GM10266 (cell line): ENCODE measurements around the gene KLK15.

Experiments used
- DNase-seq: peaks from one replicate; pipeline ENCODE4 v3.0.0; 2012; ENCODE audit errors: extremely low spot score
- CTCF ChIP-seq: IDR thresholded peaks from 2 replicates; pipeline ENCODE4 v1.5.1; 2012; ENCODE audit warnings: mild to moderate bottlenecking, low read depth; ENCODE audit not compliant: control insufficient read depth, insufficient read depth; ENCODE audit errors: missing control alignments

KLK15 gene

GRCh38 chr19:50794074-50794875 is 39.1 kb downstream of the KLK15 start:
- peak; percentile 75 for DNase-seq
- peak; percentile 48 for TF ChIP-seq CTCF

- no peak for TF ChIP-seq CTCF
- no peak for DNase-seq
These were observed 39.8 kb downstream of the KLK15 start for GRCh38 chr19:50793558-50794065.

GRCh38 chr19:50792272-50793250 is 40.8 kb downstream of the KLK15 start:
- DNase-seq = no peak
- no peak for TF ChIP-seq CTCF

- no peak for DNase-seq
- TF ChIP-seq CTCF = no peak
These were observed 41.6 kb downstream of the KLK15 start for GRCh38 chr19:50791594-50792271.

- no peak for TF ChIP-seq CTCF
- DNase-seq = no peak
These were observed 42.4 kb downstream of the KLK15 start for GRCh38 chr19:50790922-50791467.

- TF ChIP-seq CTCF = no peak
- no peak for DNase-seq
These were observed 43.0 kb downstream of the KLK15 start, which contains the start of gene ACP4 for GRCh38 chr19:50790396-50790795. Gene ACP4, plus strand, starts transcription at chr19:50790415. Its CDS starts 0 bp downstream, at chr19:50790415.
